Common myeloid progenitor, CD34-positive (primary cell): ENCODE data around the gene TSPAN31.

ENCODE experiments used
- CTCF ChIA-PET: fragments of 350-600 bp; sonication (Branson Sonifier 250); formaldehyde crosslinking; loops from one replicate; lab custom pipeline; 2021; ENCODE audit warnings: antibody characterized with exemption; lab: Charles Lee
- POLR2A ChIA-PET: fragments of 350-600 bp; sonication (Branson Sonifier 250); formaldehyde crosslinking; loops from one replicate; lab custom pipeline; 2021; ENCODE audit warnings: antibody characterized with exemption; lab: Charles Lee
- DNase-seq, 3 donors: peaks; one replicate each; pipeline versions ENCODE4 v3.0.0 to v3.0.0-alpha.2; 2013
- H3K27ac ChIP-seq, 2 experiments: 1 replicate in 1 of 2; 2 replicates in 1 of 2; pipeline ENCODE4 v1.7.0; 2013; ENCODE audit warnings: inconsistent platforms in 2 of 2, low read length in 2 of 2, mild to moderate bottlenecking in 2 of 2, low read depth in 1 of 2, moderate library complexity in 1 of 2; ENCODE audit not compliant: severe bottlenecking in 2 of 2, insufficient read depth in 1 of 2, poor library complexity in 1 of 2
- H3K27me3 ChIP-seq, 5 experiments: replicated peaks in 2 of 5; 1 replicate in 3 of 5; 2 replicates in 2 of 5; pipeline versions ENCODE4 v1.6.1 to v1.7.0; 2013; ENCODE audit warnings: low read length in 4 of 5, mild to moderate bottlenecking in 2 of 5, moderate library complexity in 2 of 5, inconsistent platforms in 1 of 5; ENCODE audit not compliant: insufficient read depth in 5 of 5, control insufficient read depth in 4 of 5
- H3K36me3 ChIP-seq, 4 experiments: 1 replicate in 2 of 4; 2 replicates in 2 of 4; pipeline versions ENCODE4 v1.6.1 to v1.7.0; 2013; ENCODE audit warnings: low read length in 3 of 4, control low read depth in 1 of 4, mild to moderate bottlenecking in 1 of 4; ENCODE audit not compliant: control insufficient read depth in 4 of 4, insufficient read depth in 4 of 4
- H3K4me1 ChIP-seq, 4 experiments: 1 replicate in 3 of 4; 2 replicates in 1 of 4; pipeline versions ENCODE4 v1.6.1 to v1.7.1; 2013; ENCODE audit warnings: low read length in 3 of 4, mild to moderate bottlenecking in 3 of 4, control low read depth in 1 of 4, inconsistent platforms in 1 of 4, moderate library complexity in 1 of 4; ENCODE audit not compliant: control insufficient read depth in 4 of 4, insufficient read depth in 4 of 4; ENCODE audit errors: control extremely low read depth in 1 of 4
- H3K4me3 ChIP-seq, 7 experiments: 1 replicate in 4 of 7; 2 replicates in 3 of 7; pipeline versions ENCODE4 v1.5.1 to v1.7.0; 2013; ENCODE audit warnings: mild to moderate bottlenecking in 7 of 7, low read length in 6 of 7, moderate library complexity in 6 of 7, inconsistent platforms in 2 of 7, low read depth in 2 of 7, control low read depth in 1 of 7; ENCODE audit not compliant: insufficient read depth in 4 of 7, control insufficient read depth in 1 of 7; ENCODE audit errors: extremely low read depth in 1 of 7
- H3K9me3 ChIP-seq, 5 experiments: 1 replicate in 4 of 5; 2 replicates in 1 of 5; pipeline versions ENCODE4 v1.6.1 to v1.7.1; 2013; ENCODE audit warnings: low read length in 4 of 5, mild to moderate bottlenecking in 2 of 5, inconsistent platforms in 1 of 5, low read depth in 1 of 5, moderate library complexity in 1 of 5; ENCODE audit not compliant: control insufficient read depth in 4 of 5, insufficient read depth in 2 of 5; ENCODE audit errors: control extremely low read depth in 1 of 5
- WGBS: methylation state at CpG from one replicate; pipeline ENCODE4 v1.1.5; 2013; ENCODE audit not compliant: insufficient coverage; 5-methylcytosine and 5-hydroxymethylcytosine counted together

The TSPAN31 gene

GRCh38 chr12:57722716-57723629 is 21.9 kb upstream of the TSPAN31 start:
- Histone ChIP-seq H3K9me3 (no peaks in the 10 kb centered on the region), H3K27me3 (no peaks in the 10 kb centered on the region), H3K4me3 (no peak overlapping the region), H3K36me3 (peaks cover 15 to 85% (median 54%) of the 10 kb centered on the region in 4 experiments), H3K4me1 (peaks cover 0 to 2% (median 0%) of the 10 kb centered on the region in 4 experiments), H3K27ac (no peak overlapping the region)
- no peak for DNase-seq
- CTCF ChIA-PET: interaction anchor here (0.9 to 1.3 kb wide), 5 partner anchors 10 to 142 kb away, joined by 3 to 4 read pairs (median 4); no protein-coding TSS in a partner anchor
- POLR2A ChIA-PET: interaction anchor here (0.8 kb wide), 1 partner anchor 10 kb away, joined by 3 read pairs; no protein-coding TSS in a partner anchor
- 80% methylated on average over 6 of the region's 11 CpGs for WGBS

- no CpG with 5 or more reads among the region's 2 CpGs for WGBS
- CTCF ChIA-PET: interaction anchor here (1.0 to 1.3 kb wide), 6 partner anchors 9 to 142 kb away, joined by 3 to 4 read pairs (median 4); no protein-coding TSS in a partner anchor
- no peak for DNase-seq
- Histone ChIP-seq H3K27me3 (no peaks in the 10 kb centered on the region), H3K36me3 (peaks cover 12 to 85% (median 51%) of the 10 kb centered on the region in 4 experiments), H3K27ac (no peak overlapping the region), H3K4me3 (no peak overlapping the region), H3K9me3 (no peaks in the 10 kb centered on the region), H3K4me1 (peaks cover 0 to 2% (median 0%) of the 10 kb centered on the region in 4 experiments)
- POLR2A ChIA-PET: no interaction called here
Observed at GRCh38 chr12:57723630-57723962, 21.2 kb upstream of the TSPAN31 start.

GRCh38 chr12:57724003-57724935 is 20.6 kb upstream of the TSPAN31 start:
- no peaks in the 10 kb centered on the region for H3K27me3 ChIP-seq
- CTCF ChIA-PET: interaction anchor here (0.8 to 1.3 kb wide), 5 partner anchors 9 to 31 kb away, joined by 3 to 4 read pairs (median 3); no protein-coding TSS in a partner anchor
- DNase-seq: no peak
- POLR2A ChIA-PET: no interaction called here
- no peak overlapping the region for H3K27ac ChIP-seq
- WGBS: 97% methylated on average over 12 of the region's 12 CpGs
- no peak overlapping the region for H3K4me3 ChIP-seq
- peaks cover 0 to 2% (median 0%) of the 10 kb centered on the region in 4 experiments for H3K4me1 ChIP-seq
- no peaks in the 10 kb centered on the region for H3K9me3 ChIP-seq
- peaks cover 9 to 82% (median 48%) of the 10 kb centered on the region in 4 experiments for H3K36me3 ChIP-seq

- H3K4me1 ChIP-seq: peaks cover 0 to 2% (median 0%) of the 10 kb centered on the region in 4 experiments
- WGBS: 100% methylated on average over 2 of the region's 11 CpGs
- no peaks in the 10 kb centered on the region for H3K9me3 ChIP-seq
- POLR2A ChIA-PET: no interaction called here
- CTCF ChIA-PET: interaction anchor here (0.8 to 2.7 kb wide), 7 partner anchors 8 to 32 kb away, joined by 3 to 11 read pairs (median 3); partner anchors contain the start of gene AGAP2
- no peak for DNase-seq
- no peak overlapping the region for H3K4me3 ChIP-seq
- no peaks in the 10 kb centered on the region for H3K27me3 ChIP-seq
- H3K27ac ChIP-seq: no peak overlapping the region
- peaks cover 10 to 82% (median 48%) of the 10 kb centered on the region in 4 experiments for H3K36me3 ChIP-seq
Observed at GRCh38 chr12:57724936-57725740, 19.7 kb upstream of the TSPAN31 start.

- DNase-seq: no peak
- no peak overlapping the region for H3K27ac ChIP-seq
- H3K9me3 ChIP-seq: no peaks in the 10 kb centered on the region
- H3K36me3 ChIP-seq: peaks cover 13 to 82% (median 49%) of the 10 kb centered on the region in 4 experiments
- CTCF ChIA-PET: interaction anchor here (1.0 to 2.7 kb wide), 3 partner anchors 13 to 145 kb away, joined by 3 to 11 read pairs (median 10); partner anchors contain the start of gene AGAP2
- H3K27me3 ChIP-seq: no peaks in the 10 kb centered on the region
- H3K4me1 ChIP-seq: peaks cover 0 to 2% (median 0%) of the 10 kb centered on the region in 4 experiments
- no peak overlapping the region for H3K4me3 ChIP-seq
- POLR2A ChIA-PET: no interaction called here
- 92% methylated on average over 8 of the region's 10 CpGs for WGBS
Observed at GRCh38 chr12:57725851-57726150, 19.0 kb upstream of the TSPAN31 start.

- Histone ChIP-seq H3K36me3 (peaks cover 9 to 82% (median 51%) of the 10 kb centered on the region in 4 experiments), H3K4me3 (peak overlapping the region in 1 of 7 experiments; percentile 43), H3K27me3 (no peaks in the 10 kb centered on the region), H3K27ac (no peak overlapping the region), H3K4me1 (peaks cover 0 to 2% (median 0%) of the 10 kb centered on the region in 4 experiments), H3K9me3 (no peaks in the 10 kb centered on the region)
- CTCF ChIA-PET: interaction anchor here (1.0 to 2.7 kb wide), 3 partner anchors 13 to 145 kb away, joined by 3 to 11 read pairs (median 10); partner anchors contain the start of gene AGAP2
- DNase-seq: peak; percentile 22 to 65 (median 62)
- POLR2A ChIA-PET: no interaction called here
- 93% methylated on average over 50 of the region's 79 CpGs for WGBS
Observed at GRCh38 chr12:57726151-57726883, 18.5 kb upstream of the TSPAN31 start.
